Endothelial cell of umbilical vein (primary cell): ENCODE data around the gene RET. TPM values are rescaled to one million over a fixed set of nuclear protein-coding genes. Genes with fewer than 3 reads are reported as not detected.

ENCODE experiments used
- polyA plus RNA-seq, 4 experiments: library from polyadenylated mRNA; depleted of rRNA in 3 of 4; stranded (reverse) in 3 of 4; unstranded in 1 of 4; fragments of >200 nt; gene quantifications; 2 replicates each; pipeline versions ENCODE4 v1.2.1 to v1.2.3, GENCODE V29; 2011 to 2012; ENCODE audit warnings: missing spikeins in 1 of 4
- total RNA-seq: library from RNA; stranded (reverse); gene quantifications from 2 replicates; pipeline ENCODE4 v1.2.3, GENCODE V29; 2021

RET gene
- total and polyA plus RNA-seq, 2 donors (not counting 3 experiments of a cell fraction or from before 2014, with no cell fraction given): 0.04 to 0.22 TPM

Other genes starting within 250 kb of the RET start
- gene CSGALNACT2, start 61.4 kb downstream of the RET start, total RNA-seq: 17.7 and 19.9 TPM in 2 replicates
- 7.3 and 9.7 TPM in 2 replicates for gene CSGALNACT2, start 61.4 kb downstream of the RET start, polyA plus RNA-seq
- 0.51 and 1.6 TPM in 2 replicates for gene RASGEF1A, start 190.0 kb downstream of the RET start, total RNA-seq
- 1.5 and 1.6 TPM in 2 replicates for gene RASGEF1A, start 190.0 kb downstream of the RET start, polyA plus RNA-seq